CMK (cell line): ENCODE measurements around the gene ELF4.
"Not testable (repeated sequence)": the region's sequence is repeated elsewhere in the genome, so short reads cannot be mapped to it uniquely, and the experiment has no call there.

Experiments
- DNase-seq: peaks from one replicate; pipeline ENCODE4 v3.0.0-alpha.2; 2010; ENCODE audit warnings: low read depth

The ELF4 gene

GRCh38 chrX:130110379-130111219 lies at the start of gene ELF4:
Gene ELF4 (minus strand): TSS chrX:130110497. CDS start chrX:130081330, 29,167 bp downstream.
- DNase-seq = no peak

GRCh38 chrX:130159776-130160175 lies 49.5 kb upstream of the ELF4 start:
- DNase-seq = no peak

GRCh38 chrX:130158311-130158710 lies 48.0 kb upstream of the ELF4 start:
- no peak for DNase-seq

GRCh38 chrX:130155564-130155963 lies 45.3 kb upstream of the ELF4 start:
- no peak for DNase-seq

GRCh38 chrX:130147631-130148030 lies 37.3 kb upstream of the ELF4 start:
- no peak for DNase-seq

GRCh38 chrX:130145123-130145522 lies 34.8 kb upstream of the ELF4 start:
- no peak for DNase-seq

- no peak for DNase-seq
Measured at GRCh38 chrX:130144509-130144908, 34.2 kb upstream of the ELF4 start.

- no peak for DNase-seq
Measured at GRCh38 chrX:130139474-130140201, 29.3 kb upstream of the ELF4 start.

GRCh38 chrX:130136961-130137360 lies 26.7 kb upstream of the ELF4 start:
- no peak for DNase-seq

- no peak for DNase-seq
Measured at GRCh38 chrX:130136496-130136895, 26.2 kb upstream of the ELF4 start.

GRCh38 chrX:130130990-130131389 lies 20.7 kb upstream of the ELF4 start:
- DNase-seq = no peak

GRCh38 chrX:130125091-130125874 lies 15.0 kb upstream of the ELF4 start:
- DNase-seq = no peak

GRCh38 chrX:130124577-130124976 lies 14.3 kb upstream of the ELF4 start:
- no peak for DNase-seq

GRCh38 chrX:130121505-130121800 lies 11.2 kb upstream of the ELF4 start:
- DNase-seq = no peak

GRCh38 chrX:130120746-130121504 lies 10.6 kb upstream of the ELF4 start:
- no peak for DNase-seq

- no peak for DNase-seq
Measured at GRCh38 chrX:130120321-130120731, 10.0 kb upstream of the ELF4 start.

- no peak for DNase-seq
Measured at GRCh38 chrX:130119312-130119898, 9.1 kb upstream of the ELF4 start.

GRCh38 chrX:130118441-130119311 lies 8.4 kb upstream of the ELF4 start:
- no peak for DNase-seq

GRCh38 chrX:130117166-130117565 lies 6.9 kb upstream of the ELF4 start:
- no peak for DNase-seq

GRCh38 chrX:130115119-130115885 lies 5.0 kb upstream of the ELF4 start:
- not testable (repeated sequence) for DNase-seq
